Measurements from ENCODE around the gene SFXN5.

GRCh38 chr2:72938455-72938854 is 133.1 kb downstream of the SFXN5 start:
- TF ChIP-seq CTCF (conservative IDR thresholded peaks at IDR 0.05; ENCODE audit: low read depth, low read length) (no peak), EZH2 (IDR thresholded peaks at IDR 0.05; ENCODE audit: low read length, unreplicated experiment) (no peak)
